GM19099 (cell line): Measurements from ENCODE around the gene TNFAIP3.

ENCODE experiments used
- POLR2A ChIP-seq: IDR thresholded peaks from 3 replicates; pipeline ENCODE4 v1.6.1; 2011; ENCODE audit warnings: low read depth; ENCODE audit not compliant: insufficient read length; ENCODE audit errors: extremely low read depth

TNFAIP3 gene

DNA sequence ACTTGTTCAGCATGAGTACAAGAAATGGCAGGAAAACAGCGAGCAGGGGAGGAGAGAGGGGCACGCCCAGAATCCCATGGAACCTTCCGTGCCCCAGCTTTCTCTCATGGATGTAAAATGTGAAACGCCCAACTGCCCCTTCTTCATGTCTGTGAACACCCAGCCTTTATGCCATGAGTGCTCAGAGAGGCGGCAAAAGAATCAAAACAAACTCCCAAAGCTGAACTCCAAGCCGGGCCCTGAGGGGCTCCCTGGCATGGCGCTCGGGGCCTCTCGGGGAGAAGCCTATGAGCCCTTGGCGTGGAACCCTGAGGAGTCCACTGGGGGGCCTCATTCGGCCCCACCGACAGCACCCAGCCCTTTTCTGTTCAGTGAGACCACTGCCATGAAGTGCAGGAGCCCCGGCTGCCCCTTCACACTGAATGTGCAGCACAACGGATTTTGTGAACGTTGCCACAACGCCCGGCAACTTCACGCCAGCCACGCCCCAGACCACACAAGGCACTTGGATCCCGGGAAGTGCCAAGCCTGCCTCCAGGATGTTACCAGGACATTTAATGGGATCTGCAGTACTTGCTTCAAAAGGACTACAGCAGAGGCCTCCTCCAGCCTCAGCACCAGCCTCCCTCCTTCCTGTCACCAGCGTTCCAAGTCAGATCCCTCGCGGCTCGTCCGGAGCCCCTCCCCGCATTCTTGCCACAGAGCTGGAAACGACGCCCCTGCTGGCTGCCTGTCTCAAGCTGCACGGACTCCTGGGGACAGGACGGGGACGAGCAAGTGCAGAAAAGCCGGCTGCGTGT is 11.6 kb downstream of the TNFAIP3 start:
- no peak for TF ChIP-seq POLR2A

DNA sequence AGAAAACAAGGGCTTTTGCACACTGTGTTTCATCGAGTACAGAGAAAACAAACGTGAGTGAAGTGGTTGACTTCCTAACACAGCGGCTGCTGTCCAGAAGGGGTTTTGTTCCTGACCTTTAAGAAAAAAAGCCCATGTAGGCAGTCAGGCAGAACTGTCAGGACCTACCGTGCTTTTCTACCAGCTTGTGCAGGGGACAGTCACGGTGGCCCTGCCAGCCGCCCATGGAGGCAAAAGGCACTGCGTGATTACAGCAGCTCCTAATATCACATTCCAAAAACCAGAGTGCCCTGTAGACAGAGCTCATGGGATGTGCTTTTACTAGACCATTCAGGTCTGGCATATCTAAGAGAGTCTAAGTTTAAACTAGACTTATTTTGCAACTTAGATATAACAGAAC is 12.2 kb downstream of the TNFAIP3 start:
- peak; percentile 16 for TF ChIP-seq POLR2A

DNA sequence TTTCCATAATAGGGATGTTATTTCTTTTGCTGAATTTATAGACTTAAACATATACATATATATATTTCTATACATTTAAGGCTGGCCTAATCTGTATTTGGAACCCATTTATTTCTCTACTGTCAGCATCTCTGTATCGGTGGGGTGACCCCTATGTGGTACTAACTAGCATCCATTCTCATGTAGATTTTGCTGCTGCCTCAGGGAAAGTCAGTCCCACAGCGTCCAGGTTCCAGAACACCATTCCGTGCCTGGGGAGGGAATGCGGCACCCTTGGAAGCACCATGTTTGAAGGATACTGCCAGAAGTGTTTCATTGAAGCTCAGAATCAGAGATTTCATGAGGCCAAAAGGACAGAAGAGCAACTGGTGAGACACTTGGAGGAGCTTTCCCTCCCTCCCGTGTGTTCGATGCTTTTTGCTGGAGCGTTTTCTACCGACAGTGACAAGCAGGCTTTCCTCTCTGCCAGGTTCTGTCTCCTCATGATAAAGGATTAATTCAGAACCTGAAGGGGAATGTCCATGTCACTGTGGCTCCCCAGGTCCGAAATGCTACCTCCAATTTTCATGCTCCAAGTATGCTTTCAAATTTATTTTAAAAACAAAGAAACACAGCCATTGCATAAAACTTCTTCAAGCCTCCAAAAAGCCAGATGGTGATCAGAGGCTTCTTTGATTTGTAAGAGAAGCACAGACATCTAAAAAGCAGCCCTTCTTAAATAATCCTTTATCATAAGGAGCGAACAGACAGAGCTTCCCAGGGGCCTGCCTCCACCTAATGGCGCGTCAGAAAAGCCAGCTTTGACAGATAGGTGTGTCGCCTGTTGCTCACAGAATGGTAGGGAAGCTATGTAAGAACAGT is 13.1 kb downstream of the TNFAIP3 start:
- peak; percentile 29 for TF ChIP-seq POLR2A

DNA sequence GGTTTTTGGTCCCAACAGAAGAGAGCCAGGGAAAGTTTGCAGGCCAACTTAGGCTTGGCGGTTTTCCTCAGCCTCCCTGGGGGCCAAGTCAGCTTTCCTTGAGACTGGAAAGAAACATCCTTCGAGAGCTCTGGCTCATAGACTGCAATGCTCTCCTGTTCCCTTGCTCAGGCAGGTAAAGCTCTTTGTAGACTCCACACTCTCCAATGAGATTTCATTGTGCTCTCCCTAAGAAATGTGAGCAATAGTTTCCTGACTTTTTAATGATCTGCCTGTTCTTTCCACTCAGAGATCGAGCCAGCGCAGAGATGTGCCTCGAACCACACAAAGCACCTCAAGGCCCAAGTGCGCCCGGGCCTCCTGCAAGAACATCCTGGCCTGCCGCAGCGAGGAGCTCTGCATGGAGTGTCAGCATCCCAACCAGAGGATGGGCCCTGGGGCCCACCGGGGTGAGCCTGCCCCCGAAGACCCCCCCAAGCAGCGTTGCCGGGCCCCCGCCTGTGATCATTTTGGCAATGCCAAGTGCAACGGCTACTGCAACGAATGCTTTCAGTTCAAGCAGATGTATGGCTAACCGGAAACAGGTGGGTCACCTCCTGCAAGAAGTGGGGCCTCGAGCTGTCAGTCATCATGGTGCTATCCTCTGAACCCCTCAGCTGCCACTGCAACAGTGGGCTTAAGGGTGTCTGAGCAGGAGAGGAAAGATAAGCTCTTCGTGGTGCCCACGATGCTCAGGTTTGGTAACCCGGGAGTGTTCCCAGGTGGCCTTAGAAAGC is 13.9 kb downstream of the TNFAIP3 start:
- TF ChIP-seq POLR2A, result no peak

GRCh38 chr6:137881522-137881886 is 14.4 kb downstream of the TNFAIP3 start:
- TF ChIP-seq POLR2A, result no peak

DNA sequence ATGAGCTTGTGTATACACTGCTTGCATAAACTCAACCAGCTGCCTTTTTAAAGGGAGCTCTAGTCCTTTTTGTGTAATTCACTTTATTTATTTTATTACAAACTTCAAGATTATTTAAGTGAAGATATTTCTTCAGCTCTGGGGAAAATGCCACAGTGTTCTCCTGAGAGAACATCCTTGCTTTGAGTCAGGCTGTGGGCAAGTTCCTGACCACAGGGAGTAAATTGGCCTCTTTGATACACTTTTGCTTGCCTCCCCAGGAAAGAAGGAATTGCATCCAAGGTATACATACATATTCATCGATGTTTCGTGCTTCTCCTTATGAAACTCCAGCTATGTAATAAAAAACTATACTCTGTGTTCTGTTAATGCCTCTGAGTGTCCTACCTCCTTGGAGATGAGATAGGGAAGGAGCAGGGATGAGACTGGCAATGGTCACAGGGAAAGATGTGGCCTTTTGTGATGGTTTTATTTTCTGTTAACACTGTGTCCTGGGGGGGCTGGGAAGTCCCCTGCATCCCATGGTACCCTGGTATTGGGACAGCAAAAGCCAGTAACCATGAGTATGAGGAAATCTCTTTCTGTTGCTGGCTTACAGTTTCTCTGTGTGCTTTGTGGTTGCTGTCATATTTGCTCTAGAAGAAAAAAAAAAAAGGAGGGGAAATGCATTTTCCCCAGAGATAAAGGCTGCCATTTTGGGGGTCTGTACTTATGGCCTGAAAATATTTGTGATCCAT is 15.3 kb downstream of the TNFAIP3 start:
- TF ChIP-seq POLR2A, result peak; percentile 22

DNA sequence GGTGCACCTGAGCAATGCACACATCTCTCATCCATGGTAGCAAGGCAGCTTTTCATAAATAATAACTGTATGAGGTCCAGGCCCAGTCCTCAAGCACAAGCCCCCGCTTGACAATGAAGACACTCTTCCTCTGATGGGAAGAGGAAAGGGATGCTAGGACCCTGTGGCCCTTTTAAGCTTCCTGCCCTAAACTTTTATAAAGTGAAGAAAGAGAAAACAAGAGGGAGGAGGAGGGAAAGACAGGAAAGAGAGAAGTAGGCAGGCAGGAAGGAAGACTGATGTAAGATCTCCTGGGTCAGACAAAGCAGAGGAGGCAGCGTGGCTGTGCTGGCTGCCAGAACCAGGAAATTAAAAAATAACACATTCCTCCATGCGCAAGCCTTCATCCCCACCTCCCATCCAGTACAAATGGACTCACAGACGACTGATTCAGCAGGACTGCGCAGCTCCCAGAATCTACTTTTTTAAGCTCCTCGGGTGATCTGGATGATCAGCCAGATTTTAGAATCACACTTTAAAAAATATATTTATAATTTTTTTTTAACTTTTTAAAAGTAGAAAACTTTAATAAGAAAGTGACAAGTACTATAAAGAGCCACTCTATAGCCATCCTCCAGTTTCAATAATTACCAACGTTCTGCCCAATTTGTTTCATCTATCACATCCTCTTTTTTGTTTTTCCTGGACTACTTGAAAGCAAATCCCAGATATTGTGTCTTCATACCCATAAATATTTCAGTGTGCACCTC is 16.5 kb downstream of the TNFAIP3 start:
- TF ChIP-seq POLR2A, result peak; percentile 3

DNA sequence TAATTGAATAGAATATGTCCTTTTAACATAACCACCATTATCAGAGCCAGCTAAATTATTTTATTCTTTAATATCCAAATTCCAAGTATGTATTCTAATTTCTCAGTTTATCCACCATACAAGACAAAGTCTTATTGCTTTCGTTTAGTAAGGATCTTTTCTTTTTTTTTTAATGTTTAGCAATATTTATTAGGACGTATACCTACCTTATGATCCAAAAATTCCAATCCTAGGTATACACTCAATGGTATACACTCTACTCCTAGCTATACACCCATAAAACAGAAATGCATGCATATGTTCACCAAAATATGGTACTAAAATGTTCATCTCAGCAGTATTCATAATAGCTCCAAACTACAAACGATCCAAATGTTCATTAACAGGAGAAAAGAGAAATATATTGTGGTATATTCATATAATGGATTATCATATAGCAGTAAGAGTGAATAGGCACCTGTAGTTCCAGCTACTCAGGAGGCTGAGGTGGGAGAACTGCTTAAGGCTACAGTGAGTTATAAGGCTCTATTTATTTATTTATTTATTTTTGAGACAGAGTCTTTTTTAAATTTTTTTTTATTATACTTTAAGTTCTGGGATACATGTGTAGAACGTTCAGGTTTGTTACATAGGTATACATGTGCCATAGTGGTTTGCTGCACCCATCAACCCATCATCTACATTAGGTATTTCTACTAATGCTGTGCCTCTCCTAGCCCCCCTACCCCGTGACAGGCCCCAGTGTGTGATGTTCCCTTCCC is 17.3 kb downstream of the TNFAIP3 start:
- TF ChIP-seq POLR2A, result no peak

- TF ChIP-seq POLR2A, result no peak
These were observed 24.0 kb downstream of the TNFAIP3 start for GRCh38 chr6:137890983-137891537.

DNA sequence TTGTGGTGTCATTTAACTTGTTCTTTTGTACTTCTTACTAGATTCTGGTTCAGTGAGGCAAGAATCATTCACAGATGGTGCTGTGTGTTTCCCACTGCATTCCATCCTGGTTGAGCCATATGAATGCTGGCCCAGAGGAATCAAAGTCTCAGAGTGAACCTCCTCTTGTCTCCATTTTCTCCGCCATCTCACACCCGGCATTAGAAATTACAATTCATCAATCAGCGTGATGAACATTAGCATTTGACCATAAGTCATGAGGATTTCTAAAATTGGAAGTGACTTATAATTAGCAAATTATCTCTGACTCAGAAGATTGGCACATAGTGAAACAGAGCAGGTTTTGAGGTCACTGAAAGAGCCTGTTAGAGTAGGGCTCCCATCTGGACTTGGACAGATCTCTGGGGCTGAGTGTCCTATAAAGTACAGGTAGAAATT is 25.2 kb downstream of the TNFAIP3 start:
- TF ChIP-seq POLR2A, result no peak

- TF ChIP-seq POLR2A, result no peak
These were observed 26.1 kb downstream of the TNFAIP3 start for GRCh38 chr6:137893181-137893580.

GRCh38 chr6:137893726-137894125 is 26.7 kb downstream of the TNFAIP3 start:
- TF ChIP-seq POLR2A, result no peak
